Measurements from ENCODE around the gene MS4A6E.

- TF ChIP-seq CTCF (IDR thresholded peaks at IDR 0.05; ENCODE audit: insufficient read depth, low read length), result no peak
- TF ChIP-seq POLR2AphosphoS5 (IDR thresholded peaks at IDR 0.05; ENCODE audit: low read depth), result no peak
- no peak for TF ChIP-seq GABPA (IDR thresholded peaks at IDR 0.05; ENCODE audit: low read depth)
- TF ChIP-seq REST (IDR thresholded peaks at IDR 0.05; ENCODE audit: insufficient replicate concordance, low read depth), result no peak
These were observed 63.4 kb downstream of the MS4A6E start for GRCh38 chr11:60390419-60390818.
